Lung (tissue), 12 donors: ENCODE measurements around the gene RBKS. TPM values are rescaled to one million over a fixed set of nuclear protein-coding genes. Genes with fewer than 3 reads are reported as not detected.
"Not testable (repeated sequence)": the region's sequence is repeated elsewhere in the genome, so short reads cannot be mapped to it uniquely, and the experiment has no call there.

Source experiments
- ATAC-seq: fragments of 200-7000 bp; cut with Tn5 transposase; one replicate; pipeline ENCODE4 v1.9.1; 2020; ENCODE audit warnings: moderate number of reproducible peaks; ENCODE audit not compliant: insufficient read depth, low FRiP score
- DNase-seq, 3 donors: peaks; one replicate each; pipeline ENCODE4 v3.0.0-alpha.2; 2013 to 2017
- H3K27ac ChIP-seq, 2 donors: one replicate each; pipeline ENCODE4 v1.5.1; 2013; ENCODE audit warnings: mild to moderate bottlenecking in 2 of 2, moderate library complexity in 2 of 2, control low read depth in 1 of 2, inconsistent platforms in 1 of 2, low read depth in 1 of 2, low read length in 1 of 2
- H3K27me3 ChIP-seq, 3 donors: one replicate each; pipeline ENCODE4 v1.5.1; 2013; ENCODE audit warnings: low read length in 2 of 3; ENCODE audit not compliant: control insufficient read depth in 3 of 3, insufficient read depth in 3 of 3
- H3K36me3 ChIP-seq, 4 donors: one replicate each; pipeline ENCODE4 v1.5.1; 2013; ENCODE audit warnings: low read length in 4 of 4, mild to moderate bottlenecking in 1 of 4, moderate library complexity in 1 of 4; ENCODE audit not compliant: control insufficient read depth in 4 of 4, insufficient read depth in 4 of 4
- H3K4me1 ChIP-seq, 5 donors: one replicate each; pipeline ENCODE4 v1.5.1; 2013; ENCODE audit warnings: low read length in 5 of 5, mild to moderate bottlenecking in 2 of 5, moderate library complexity in 1 of 5; ENCODE audit not compliant: control insufficient read depth in 5 of 5, insufficient read depth in 5 of 5
- H3K4me3 ChIP-seq: one replicate; pipeline ENCODE4 v1.5.1; 2013; ENCODE audit warnings: mild to moderate bottlenecking, control low read depth, moderate library complexity
- H3K9ac ChIP-seq, 2 donors: one replicate each; pipeline ENCODE4 v1.5.1; 2013; ENCODE audit warnings: low read length in 2 of 2, control low read depth in 1 of 2; ENCODE audit not compliant: insufficient read depth in 1 of 2
- H3K9me3 ChIP-seq, 4 donors: one replicate each; pipeline ENCODE4 v1.5.1; 2013; ENCODE audit warnings: low read length in 3 of 4, mild to moderate bottlenecking in 1 of 4, moderate library complexity in 1 of 4; ENCODE audit not compliant: control insufficient read depth in 4 of 4, insufficient read depth in 3 of 4
- CTCF ChIP-seq: IDR thresholded peaks from 2 replicates; pipeline ENCODE4 v1.5.1; 2012; ENCODE audit warnings: mild to moderate bottlenecking; ENCODE audit errors: control extremely low read depth, extremely low read depth
- WGBS, 2 donors: extraction: QIAGEN DNeasy Blood & Tissue Kit; methylation state at CpG; one replicate each; pipeline ENCODE4 v1.1.7; 2013; 5-methylcytosine and 5-hydroxymethylcytosine counted together
- polyA plus RNA-seq, 2 donors: library from polyadenylated mRNA; stranded (reverse); fragments of 200-250 nt; gene quantifications; one replicate each; pipeline ENCODE4 v1.2.1, GENCODE V29; 2013
- total RNA-seq, 2 donors: library from RNA; depleted of rRNA in 1 of 2; stranded (reverse); fragments of >200 nt in 1 of 2; gene quantifications; one replicate each; pipeline ENCODE4 v1.2.1, GENCODE V29; 2014 to 2021
- donor health status: control.
- donor health status: control.
- donor health status: Bipolar disorder and iron deficiency.
- donor health status: healthy.
- donor health status: DM: yes; HTN: yes; CAD: no.

RBKS gene
- total and polyA plus RNA-seq, 4 donors: 3.9 to 5.1 (median 4.9) TPM

GRCh38 chr2:27885234-27885633, 5.0 kb downstream of the RBKS start:
- Histone ChIP-seq H3K9me3 (no peaks in the 10 kb centered on the region), H3K27me3 (no peaks in the 10 kb centered on the region), H3K9ac (no peak overlapping the region), H3K4me3 (no peak overlapping the region), H3K27ac (no peak overlapping the region), H3K4me1 (peaks cover 0 to 8% (median 0%) of the 10 kb centered on the region in 5 donors), H3K36me3 (no peaks in the 10 kb centered on the region)
- no peak for ATAC-seq
- no peak for TF ChIP-seq CTCF
- WGBS, 2 donors: 91 to 92% methylated on average over 1 of the region's 1 CpG
- no peak for DNase-seq

GRCh38 chr2:27884601-27885000, 5.6 kb downstream of the RBKS start:
- H3K9ac ChIP-seq: no peak overlapping the region
- ATAC-seq (no peak), DNase-seq (no peak)
- H3K36me3 ChIP-seq: no peaks in the 10 kb centered on the region
- WGBS, 2 donors: 13 to 14% methylated on average over 2 of the region's 2 CpGs
- no peak overlapping the region for H3K4me3 ChIP-seq
- no peak for TF ChIP-seq CTCF
- H3K27me3 ChIP-seq: no peaks in the 10 kb centered on the region
- H3K9me3 ChIP-seq: no peaks in the 10 kb centered on the region
- peaks cover 0 to 4% (median 0%) of the 10 kb centered on the region in 5 donors for H3K4me1 ChIP-seq
- H3K27ac ChIP-seq: no peak overlapping the region

- not testable (repeated sequence) for DNase-seq, H3K4me3 ChIP-seq, H3K4me1 ChIP-seq, H3K27me3 ChIP-seq, H3K9me3 ChIP-seq, H3K27ac ChIP-seq, H3K36me3 ChIP-seq, H3K9ac ChIP-seq, ATAC-seq
- 97% methylated on average over 1 of the region's 1 CpG for WGBS, 2 donors
Observed at GRCh38 chr2:27882584-27882922, 7.6 kb downstream of the RBKS start.

GRCh38 chr2:27881815-27882583, 8.2 kb downstream of the RBKS start:
- not testable (repeated sequence) for H3K4me1 ChIP-seq, H3K4me3 ChIP-seq, H3K27me3 ChIP-seq, H3K36me3 ChIP-seq, H3K9ac ChIP-seq, H3K9me3 ChIP-seq, ATAC-seq, DNase-seq, H3K27ac ChIP-seq
- 91 to 98% methylated on average over 4 of the region's 4 CpGs for WGBS, 2 donors
